GM10248 (cell line): ENCODE results near the gene EMILIN1.

ENCODE experiments used
- CTCF ChIA-PET: fragments of 300-600 bp; sonication (Branson Sonifier 250); formaldehyde crosslinking; extraction: SDS; loops from one replicate; lab custom pipeline; 2021; ENCODE audit warnings: antibody characterized with exemption; lab: Yijun Ruan, JAX
- POLR2A ChIA-PET: fragments of 350-650 bp; sonication (Branson Sonifier 250); formaldehyde crosslinking; extraction: SDS; loops from one replicate; lab custom pipeline; 2020; ENCODE audit warnings: antibody characterized with exemption; lab: Yijun Ruan, JAX
- DNase-seq: peaks from one replicate; pipeline ENCODE4 v3.0.0; 2012; ENCODE audit errors: extremely low spot score
- TF ChIP-seq, protein P1 (sequence below): IDR thresholded peaks from 2 replicates; pipeline ENCODE4 v1.5.1; 2012; ENCODE audit warnings: mild to moderate bottlenecking, low read depth; ENCODE audit errors: extremely low read depth, missing control alignments, control extremely low read depth

Gene EMILIN1

DNA sequence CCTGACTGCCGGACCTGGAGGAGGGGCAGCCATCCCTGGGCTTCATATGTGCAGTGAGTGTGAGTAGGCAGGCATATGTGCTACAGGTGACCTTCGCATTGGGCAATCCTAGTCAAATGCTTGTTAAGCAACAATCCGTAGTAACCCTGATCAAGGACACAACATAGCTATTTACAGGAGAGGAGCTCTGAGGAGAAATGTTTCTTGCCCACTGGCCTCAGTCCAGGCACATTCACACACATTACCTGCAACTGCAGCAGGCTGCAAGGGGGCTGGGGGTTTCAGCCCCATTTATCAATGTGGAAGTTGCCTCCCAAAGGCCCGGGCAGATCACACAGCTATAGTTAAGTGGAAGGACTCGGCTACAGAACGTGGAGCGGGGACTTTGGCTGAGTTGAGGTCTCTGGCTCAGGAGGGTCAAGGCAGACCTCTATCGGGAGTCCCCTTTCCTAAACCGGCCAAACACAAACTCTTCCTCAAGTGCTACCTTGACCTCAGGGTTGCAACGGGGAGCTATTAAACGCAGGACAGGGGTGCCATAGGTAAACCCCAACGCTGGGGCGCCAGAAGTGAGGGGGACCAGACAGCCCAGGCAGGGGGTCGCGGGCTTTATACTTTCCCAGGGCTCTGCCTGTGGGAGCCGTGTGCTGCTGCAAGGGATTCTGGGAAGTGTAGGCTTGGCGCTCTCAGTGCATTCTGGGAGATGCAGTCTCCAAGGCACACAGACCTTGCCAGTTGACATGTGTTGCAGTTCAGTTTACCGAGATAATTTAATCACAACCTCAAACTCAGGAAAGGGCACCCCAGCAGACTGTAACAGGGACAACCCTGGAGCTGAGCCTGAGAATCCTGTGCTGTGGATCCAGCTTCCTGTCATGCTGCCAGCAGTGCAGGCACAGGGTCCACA, 17.6 kb downstream of the EMILIN1 start:
- POLR2A ChIA-PET = no interaction called here
- CTCF ChIA-PET = interaction anchor here (1.0 to 10.8 kb wide), 11 partner anchors 10 to 207 kb away, joined by 3 to 136 read pairs (median 5); partner anchors contain the start of genes KHK and TRIM54
- TF ChIP-seq, protein P1, sequence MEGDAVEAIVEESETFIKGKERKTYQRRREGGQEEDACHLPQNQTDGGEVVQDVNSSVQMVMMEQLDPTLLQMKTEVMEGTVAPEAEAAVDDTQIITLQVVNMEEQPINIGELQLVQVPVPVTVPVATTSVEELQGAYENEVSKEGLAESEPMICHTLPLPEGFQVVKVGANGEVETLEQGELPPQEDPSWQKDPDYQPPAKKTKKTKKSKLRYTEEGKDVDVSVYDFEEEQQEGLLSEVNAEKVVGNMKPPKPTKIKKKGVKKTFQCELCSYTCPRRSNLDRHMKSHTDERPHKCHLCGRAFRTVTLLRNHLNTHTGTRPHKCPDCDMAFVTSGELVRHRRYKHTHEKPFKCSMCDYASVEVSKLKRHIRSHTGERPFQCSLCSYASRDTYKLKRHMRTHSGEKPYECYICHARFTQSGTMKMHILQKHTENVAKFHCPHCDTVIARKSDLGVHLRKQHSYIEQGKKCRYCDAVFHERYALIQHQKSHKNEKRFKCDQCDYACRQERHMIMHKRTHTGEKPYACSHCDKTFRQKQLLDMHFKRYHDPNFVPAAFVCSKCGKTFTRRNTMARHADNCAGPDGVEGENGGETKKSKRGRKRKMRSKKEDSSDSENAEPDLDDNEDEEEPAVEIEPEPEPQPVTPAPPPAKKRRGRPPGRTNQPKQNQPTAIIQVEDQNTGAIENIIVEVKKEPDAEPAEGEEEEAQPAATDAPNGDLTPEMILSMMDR = no peak
- DNase-seq = peak; percentile 85

DNA sequence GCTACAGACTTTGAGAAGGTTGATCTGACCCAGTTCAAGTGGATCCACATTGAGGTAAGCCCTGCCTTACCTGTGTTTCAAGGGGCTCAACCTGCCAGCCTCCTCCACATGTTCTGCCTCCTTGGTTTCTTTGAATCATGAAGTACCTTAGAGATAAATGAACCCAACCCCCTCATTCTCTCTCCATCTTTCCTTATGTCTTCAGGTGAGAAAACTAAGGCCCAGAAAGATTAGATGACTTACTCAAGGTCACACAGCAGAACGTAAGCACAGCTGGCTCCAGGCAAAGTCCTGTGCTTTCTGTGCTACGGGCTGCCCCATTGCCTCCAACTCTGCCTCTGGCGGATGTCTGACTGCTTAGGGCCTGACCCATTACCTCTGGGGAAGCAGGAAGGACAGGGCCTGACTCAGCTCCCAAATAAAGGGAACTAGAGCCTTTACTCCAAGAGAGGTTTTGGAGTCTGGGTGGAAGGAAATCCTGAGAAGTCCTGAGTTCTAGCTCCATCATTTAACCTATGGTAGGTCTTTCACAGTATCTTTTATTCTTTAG, 18.4 kb downstream of the EMILIN1 start:
- DNase-seq = no peak
- TF ChIP-seq, protein P1 = no peak
- ChIA-PET CTCF (interaction anchor here (0.7 to 10.8 kb wide), 19 partner anchors 9 to 586 kb away, joined by 3 to 136 read pairs (median 5); partner anchors contain the start of genes KHK and TRIM54), POLR2A (no interaction called here)

DNA sequence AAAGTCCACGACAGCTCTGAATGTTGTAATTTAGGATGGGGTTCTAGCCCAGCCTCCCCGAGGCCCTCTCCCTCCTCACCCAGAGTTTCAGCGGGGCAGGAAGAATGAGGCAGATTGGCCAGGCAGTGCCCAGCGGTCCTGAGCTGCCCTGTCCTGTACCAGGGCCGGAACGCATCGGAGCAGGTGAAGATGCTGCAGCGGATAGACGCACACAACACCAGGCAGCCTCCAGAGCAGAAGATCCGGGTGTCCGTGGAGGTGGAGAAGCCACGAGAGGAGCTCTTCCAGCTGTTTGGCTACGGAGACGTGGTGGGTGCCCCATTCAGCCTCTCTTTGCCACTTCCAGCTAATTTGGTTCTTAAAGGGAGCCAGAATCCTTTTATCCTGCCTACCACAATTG, 18.9 kb downstream of the EMILIN1 start:
- TF ChIP-seq, protein P1 = no peak
- CTCF ChIA-PET = interaction anchor here (0.7 to 10.8 kb wide), 19 partner anchors 8 to 586 kb away, joined by 3 to 136 read pairs (median 5); partner anchors contain the start of genes KHK and TRIM54
- DNase-seq = no peak
- POLR2A ChIA-PET = no interaction called here

DNA sequence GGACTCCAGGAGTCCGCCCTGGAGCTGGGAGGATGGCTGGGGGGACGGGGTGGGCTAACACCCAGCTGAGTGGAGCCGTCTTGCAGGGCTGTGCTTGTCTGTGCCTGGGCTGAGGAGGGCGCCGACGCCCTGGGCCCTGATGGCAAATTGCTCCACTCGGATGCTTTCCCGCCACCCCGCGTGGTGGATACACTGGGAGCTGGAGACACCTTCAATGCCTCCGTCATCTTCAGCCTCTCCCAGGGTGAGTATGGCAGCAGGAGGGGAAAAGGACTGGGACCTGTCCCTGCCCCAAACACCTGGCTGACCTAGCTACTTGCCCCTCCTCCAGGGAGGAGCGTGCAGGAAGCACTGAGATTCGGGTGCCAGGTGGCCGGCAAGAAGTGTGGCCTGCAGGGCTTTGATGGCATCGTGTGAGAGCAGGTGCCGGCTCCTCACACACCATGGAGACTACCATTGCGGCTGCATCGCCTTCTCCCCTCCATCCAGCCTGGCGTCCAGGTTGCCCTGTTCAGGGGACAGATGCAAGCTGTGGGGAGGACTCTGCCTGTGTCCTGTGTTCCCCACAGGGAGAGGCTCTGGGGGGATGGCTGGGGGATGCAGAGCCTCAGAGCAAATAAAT, 21.0 kb downstream of the EMILIN1 start:
- POLR2A ChIA-PET = no interaction called here
- TF ChIP-seq, protein P1 = no peak
- no peak for DNase-seq
- CTCF ChIA-PET = interaction anchor here (0.7 to 10.8 kb wide), 17 partner anchors 8 to 206 kb away, joined by 3 to 136 read pairs (median 4); partner anchors contain the start of genes KHK, PREB and TRIM54

DNA sequence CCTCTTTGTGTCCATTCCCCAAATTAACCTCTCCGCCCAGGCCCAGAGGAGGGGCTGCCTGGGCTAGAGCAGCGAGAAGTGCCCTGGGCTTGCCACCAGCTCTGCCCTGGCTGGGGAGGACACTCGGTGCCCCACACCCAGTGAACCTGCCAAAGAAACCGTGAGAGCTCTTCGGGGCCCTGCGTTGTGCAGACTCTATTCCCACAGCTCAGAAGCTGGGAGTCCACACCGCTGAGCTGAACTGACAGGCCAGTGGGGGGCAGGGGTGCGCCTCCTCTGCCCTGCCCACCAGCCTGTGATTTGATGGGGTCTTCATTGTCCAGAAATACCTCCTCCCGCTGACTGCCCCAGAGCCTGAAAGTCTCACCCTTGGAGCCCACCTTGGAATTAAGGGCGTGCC, 21.6 kb downstream of the EMILIN1 start:
- TF ChIP-seq, protein P1 = no peak
- no peak for DNase-seq
- ChIA-PET POLR2A (no interaction called here), CTCF (interaction anchor here (0.9 to 10.8 kb wide), 15 partner anchors 8 to 205 kb away, joined by 3 to 136 read pairs (median 4); partner anchors contain the start of genes KHK, PREB and TRIM54)

DNA sequence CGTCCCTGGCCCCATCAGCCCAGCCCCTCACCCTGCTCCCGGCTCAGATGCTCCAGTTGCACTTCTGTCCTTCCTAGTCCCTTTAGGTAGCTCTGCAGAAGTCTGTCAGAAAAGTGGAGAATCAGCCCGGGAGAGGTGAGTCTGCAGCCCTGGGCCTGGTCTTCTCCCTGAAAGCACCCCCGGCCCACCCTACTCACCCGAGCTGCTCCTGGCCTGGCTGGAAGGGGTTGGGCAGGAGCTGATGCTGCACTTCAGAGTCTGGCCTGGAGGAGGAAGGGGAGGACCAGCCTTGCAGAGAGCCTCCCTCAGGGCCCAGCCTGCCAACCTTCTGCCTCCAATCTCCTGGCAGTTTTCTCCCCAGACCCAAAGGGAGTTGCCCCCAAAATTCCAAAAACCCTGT, 23.9 kb downstream of the EMILIN1 start:
- DNase-seq = no peak
- ChIA-PET CTCF (interaction anchor here (0.9 to 10.8 kb wide), 13 partner anchors 9 to 201 kb away, joined by 3 to 136 read pairs (median 4); partner anchors contain the start of genes KHK and TRIM54), POLR2A (no interaction called here)
- TF ChIP-seq, protein P1 = no peak
